Common myeloid progenitor, CD34-positive (primary cell): ENCODE data around the gene RABL3.

ENCODE experiments used
- CTCF ChIA-PET: fragments of 350-600 bp; sonication (Branson Sonifier 250); formaldehyde crosslinking; loops from one replicate; lab custom pipeline; 2021; ENCODE audit warnings: antibody characterized with exemption; lab: Charles Lee
- POLR2A ChIA-PET: fragments of 350-600 bp; sonication (Branson Sonifier 250); formaldehyde crosslinking; loops from one replicate; lab custom pipeline; 2021; ENCODE audit warnings: antibody characterized with exemption; lab: Charles Lee
- DNase-seq, 3 donors: peaks; one replicate each; pipeline versions ENCODE4 v3.0.0 to v3.0.0-alpha.2; 2013
- H3K27ac ChIP-seq, 2 experiments: 1 replicate in 1 of 2; 2 replicates in 1 of 2; pipeline ENCODE4 v1.7.0; 2013; ENCODE audit warnings: inconsistent platforms in 2 of 2, low read length in 2 of 2, mild to moderate bottlenecking in 2 of 2, low read depth in 1 of 2, moderate library complexity in 1 of 2; ENCODE audit not compliant: severe bottlenecking in 2 of 2, insufficient read depth in 1 of 2, poor library complexity in 1 of 2
- H3K27me3 ChIP-seq, 5 experiments: replicated peaks in 2 of 5; 1 replicate in 3 of 5; 2 replicates in 2 of 5; pipeline versions ENCODE4 v1.6.1 to v1.7.0; 2013; ENCODE audit warnings: low read length in 4 of 5, mild to moderate bottlenecking in 2 of 5, moderate library complexity in 2 of 5, inconsistent platforms in 1 of 5; ENCODE audit not compliant: insufficient read depth in 5 of 5, control insufficient read depth in 4 of 5
- H3K36me3 ChIP-seq, 4 experiments: 1 replicate in 2 of 4; 2 replicates in 2 of 4; pipeline versions ENCODE4 v1.6.1 to v1.7.0; 2013; ENCODE audit warnings: low read length in 3 of 4, control low read depth in 1 of 4, mild to moderate bottlenecking in 1 of 4; ENCODE audit not compliant: control insufficient read depth in 4 of 4, insufficient read depth in 4 of 4
- H3K4me1 ChIP-seq, 4 experiments: 1 replicate in 3 of 4; 2 replicates in 1 of 4; pipeline versions ENCODE4 v1.6.1 to v1.7.1; 2013; ENCODE audit warnings: low read length in 3 of 4, mild to moderate bottlenecking in 3 of 4, control low read depth in 1 of 4, inconsistent platforms in 1 of 4, moderate library complexity in 1 of 4; ENCODE audit not compliant: control insufficient read depth in 4 of 4, insufficient read depth in 4 of 4; ENCODE audit errors: control extremely low read depth in 1 of 4
- H3K4me3 ChIP-seq, 7 experiments: 1 replicate in 4 of 7; 2 replicates in 3 of 7; pipeline versions ENCODE4 v1.5.1 to v1.7.0; 2013; ENCODE audit warnings: mild to moderate bottlenecking in 7 of 7, low read length in 6 of 7, moderate library complexity in 6 of 7, inconsistent platforms in 2 of 7, low read depth in 2 of 7, control low read depth in 1 of 7; ENCODE audit not compliant: insufficient read depth in 4 of 7, control insufficient read depth in 1 of 7; ENCODE audit errors: extremely low read depth in 1 of 7
- H3K9me3 ChIP-seq, 5 experiments: 1 replicate in 4 of 5; 2 replicates in 1 of 5; pipeline versions ENCODE4 v1.6.1 to v1.7.1; 2013; ENCODE audit warnings: low read length in 4 of 5, mild to moderate bottlenecking in 2 of 5, inconsistent platforms in 1 of 5, low read depth in 1 of 5, moderate library complexity in 1 of 5; ENCODE audit not compliant: control insufficient read depth in 4 of 5, insufficient read depth in 2 of 5; ENCODE audit errors: control extremely low read depth in 1 of 5
- WGBS: methylation state at CpG from one replicate; pipeline ENCODE4 v1.1.5; 2013; ENCODE audit not compliant: insufficient coverage; 5-methylcytosine and 5-hydroxymethylcytosine counted together

Gene RABL3

DNA sequence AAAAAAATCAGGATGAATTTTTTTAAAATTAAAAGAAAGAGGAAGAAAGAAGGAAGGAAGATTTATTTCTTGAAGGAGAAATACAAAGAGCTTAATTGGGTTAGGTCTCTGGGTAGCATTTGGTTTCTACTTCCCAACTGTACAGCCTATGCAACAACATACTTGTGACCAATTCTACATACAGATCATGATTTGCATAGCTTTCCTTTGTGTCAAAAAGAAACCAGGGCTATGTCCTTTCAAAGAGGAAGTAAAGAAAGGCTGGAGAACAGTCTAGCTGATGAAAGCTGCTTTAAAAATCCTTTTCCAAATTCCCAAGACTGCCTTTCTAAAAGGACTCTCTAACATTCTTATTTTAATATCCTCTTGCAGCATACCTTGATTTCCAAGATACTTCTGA is 54.2 kb downstream of the RABL3 start:
- H3K4me3 ChIP-seq, result no peak overlapping the region
- no peak for DNase-seq
- H3K36me3 ChIP-seq, result peaks cover 0 to 3% (median 1%) of the 10 kb centered on the region in 4 experiments
- ChIA-PET POLR2A (no interaction called here), CTCF (no interaction called here)
- peaks cover 2 to 9% (median 2%) of the 10 kb centered on the region in 4 experiments for H3K4me1 ChIP-seq
- no peaks in the 10 kb centered on the region for H3K27me3 ChIP-seq
- H3K9me3 ChIP-seq, result no peaks in the 10 kb centered on the region
- no peak overlapping the region for H3K27ac ChIP-seq

DNA sequence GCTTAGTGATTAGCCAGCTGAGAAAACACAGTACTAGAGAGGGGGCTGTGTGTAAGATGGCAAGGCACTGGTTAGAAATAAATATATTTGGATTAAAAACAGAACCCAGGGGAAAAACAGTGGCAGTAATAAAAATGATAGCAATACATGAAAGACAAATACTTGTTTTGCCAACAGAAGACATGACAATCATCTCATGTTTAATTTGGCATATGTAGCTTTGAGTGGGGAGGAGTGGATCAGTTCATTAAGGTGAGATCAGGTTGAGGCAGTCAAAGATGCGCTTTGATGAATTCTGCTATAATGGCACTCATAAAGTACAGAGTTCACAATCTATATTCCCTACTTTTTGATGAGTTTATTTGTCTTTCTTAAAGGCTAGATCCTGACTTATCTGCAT is 56.9 kb downstream of the RABL3 start:
- H3K27me3 ChIP-seq, result no peaks in the 10 kb centered on the region
- WGBS, result no CpG with 5 or more reads among the region's 1 CpG
- ChIA-PET CTCF (interaction anchor here (1.3 kb wide), 1 partner anchor 9 kb away, joined by 4 read pairs; no protein-coding TSS in a partner anchor), POLR2A (no interaction called here)
- peaks cover 0 to 3% (median 1%) of the 10 kb centered on the region in 4 experiments for H3K36me3 ChIP-seq
- DNase-seq, result no peak
- no peak overlapping the region for H3K27ac ChIP-seq
- no peak overlapping the region for H3K4me3 ChIP-seq
- peaks cover 3 to 29% (median 5%) of the 10 kb centered on the region in 4 experiments for H3K4me1 ChIP-seq
- no peaks in the 10 kb centered on the region for H3K9me3 ChIP-seq

DNA sequence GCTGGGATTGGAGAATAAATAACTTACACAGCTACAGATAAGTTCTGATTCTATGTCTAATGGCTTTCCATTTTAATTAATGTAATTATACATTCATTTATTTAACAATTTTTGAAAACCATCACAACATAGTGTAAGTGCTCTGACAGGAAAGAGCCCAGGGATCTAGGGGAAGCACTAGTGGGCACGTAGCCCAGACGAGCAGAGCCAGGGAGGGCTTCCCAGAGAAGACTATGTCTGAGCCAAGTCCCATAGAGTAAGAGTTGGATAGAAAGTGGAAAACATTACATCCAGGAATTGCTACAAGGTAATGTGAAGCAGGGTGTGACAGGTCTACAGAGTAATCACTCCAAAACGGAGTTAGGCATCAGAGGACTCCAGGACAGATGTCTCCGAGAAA is 57.4 kb downstream of the RABL3 start:
- H3K4me1 ChIP-seq, result peaks cover 3 to 32% (median 5%) of the 10 kb centered on the region in 4 experiments
- CTCF ChIA-PET, result no interaction called here
- no peaks in the 10 kb centered on the region for H3K27me3 ChIP-seq
- H3K27ac ChIP-seq, result no peak overlapping the region
- DNase-seq, result no peak
- H3K4me3 ChIP-seq, result no peak overlapping the region
- 93% methylated on average over 3 of the region's 4 CpGs for WGBS
- H3K9me3 ChIP-seq, result no peaks in the 10 kb centered on the region
- H3K36me3 ChIP-seq, result peaks cover 0 to 3% (median 1%) of the 10 kb centered on the region in 4 experiments
- POLR2A ChIA-PET, result no interaction called here

GRCh38 chr3:120683671-120684301 is 58.5 kb downstream of the RABL3 start:
- no CpG with 5 or more reads among the region's 3 CpGs for WGBS
- H3K27ac ChIP-seq, result no peak overlapping the region
- H3K4me3 ChIP-seq, result no peak overlapping the region
- no peaks in the 10 kb centered on the region for H3K36me3 ChIP-seq
- H3K9me3 ChIP-seq, result no peaks in the 10 kb centered on the region
- POLR2A ChIA-PET, result no interaction called here
- CTCF ChIA-PET, result no interaction called here
- DNase-seq, result no peak
- no peaks in the 10 kb centered on the region for H3K27me3 ChIP-seq
- peaks cover 11 to 44% (median 13%) of the 10 kb centered on the region in 4 experiments for H3K4me1 ChIP-seq

DNA sequence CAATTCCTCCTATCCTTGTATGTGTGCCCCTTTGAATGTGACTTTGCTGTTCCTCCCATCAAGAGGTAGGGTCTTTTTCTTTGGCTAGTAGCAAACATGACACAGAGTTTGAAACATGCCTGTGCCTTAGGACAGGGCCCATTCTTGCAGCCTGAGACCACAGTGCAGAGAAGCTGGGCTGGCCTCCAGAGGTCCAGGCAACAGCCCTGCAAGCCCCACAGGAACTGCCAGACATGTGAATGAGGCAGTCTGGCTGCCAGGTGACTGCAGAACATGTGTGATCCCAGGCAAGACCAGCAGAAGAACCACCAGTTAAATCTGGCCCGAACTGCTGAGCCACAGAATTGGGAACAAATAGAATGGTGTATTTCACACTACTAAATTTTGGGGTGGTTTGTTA is 59.1 kb downstream of the RABL3 start:
- no peaks in the 10 kb centered on the region for H3K36me3 ChIP-seq
- no peaks in the 10 kb centered on the region for H3K27me3 ChIP-seq
- WGBS, result 100% methylated on average over 1 of the region's 1 CpG
- no peaks in the 10 kb centered on the region for H3K9me3 ChIP-seq
- H3K4me3 ChIP-seq, result no peak overlapping the region
- ChIA-PET CTCF (interaction anchor here (1.1 to 1.4 kb wide), 2 partner anchors 54 to 124 kb away, joined by 3 read pairs; no protein-coding TSS in a partner anchor), POLR2A (no interaction called here)
- H3K27ac ChIP-seq, result no peak overlapping the region
- H3K4me1 ChIP-seq, result peaks cover 14 to 49% (median 17%) of the 10 kb centered on the region in 4 experiments
- DNase-seq, result no peak

DNA sequence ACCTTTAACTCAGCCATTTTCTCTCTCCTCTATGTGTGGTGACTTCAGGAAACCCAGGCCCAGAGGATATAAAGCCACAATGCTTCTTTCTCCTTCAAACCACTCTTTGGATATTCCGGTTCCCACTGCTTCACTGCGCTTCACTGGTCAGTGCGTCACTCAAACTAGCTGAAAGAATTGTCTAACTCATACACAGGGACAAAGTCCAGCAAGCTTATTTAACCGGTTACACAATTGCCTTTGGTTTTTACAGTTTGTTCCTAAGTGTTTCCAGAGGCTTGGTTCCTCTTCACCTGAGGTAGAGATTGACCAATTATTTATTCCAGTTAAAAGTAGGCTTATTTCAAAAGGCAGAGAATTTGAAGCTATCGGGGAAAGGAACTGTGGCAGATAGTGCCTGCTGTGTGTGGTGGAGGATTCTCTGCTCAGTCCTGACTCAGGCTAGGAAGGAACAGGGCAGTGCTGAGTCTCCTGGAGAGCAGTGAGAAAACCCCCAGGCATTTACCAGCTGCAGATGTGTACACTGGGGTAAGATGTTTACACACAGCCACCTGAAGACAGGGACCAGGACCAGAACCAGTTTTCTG is 60.1 kb downstream of the RABL3 start, which contains the start of gene HGD:
Gene HGD, minus strand, starts transcription at position 145 of the 587 bp plus-strand sequence. Its CDS starts 128 bp downstream, at position 17.
- no peaks in the 10 kb centered on the region for H3K36me3 ChIP-seq
- ChIA-PET POLR2A (no interaction called here), CTCF (interaction anchor here (1.1 to 1.4 kb wide), 2 partner anchors 53 to 123 kb away, joined by 3 read pairs; no protein-coding TSS in a partner anchor)

DNA sequence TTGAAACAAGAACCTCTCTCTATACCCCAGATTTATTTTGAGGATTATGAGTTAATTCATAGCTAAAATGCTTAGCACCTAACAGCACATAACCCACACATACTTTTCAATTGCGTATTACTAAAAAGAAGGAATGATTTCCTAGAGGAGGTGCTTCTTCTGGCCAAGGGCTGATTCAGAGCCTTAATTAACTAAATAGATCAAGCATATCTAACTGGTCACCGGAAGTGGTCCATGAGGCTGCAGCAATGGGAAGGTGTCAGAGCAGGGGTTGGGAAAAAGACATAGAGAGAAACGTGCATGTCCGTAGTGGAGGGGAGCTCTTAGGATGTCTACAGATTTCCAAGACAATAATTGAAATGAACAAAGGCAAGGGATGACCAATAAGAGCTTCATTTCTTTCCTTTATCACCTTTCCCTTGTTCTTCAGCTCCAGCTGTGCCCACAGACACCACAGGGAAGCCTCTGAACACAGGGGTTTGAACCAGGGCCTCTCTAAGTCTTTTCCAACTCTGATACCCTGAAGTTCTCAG is 60.7 kb downstream of the RABL3 start:
- CTCF ChIA-PET, result interaction anchor here (1.4 kb wide), 1 partner anchor 123 kb away, joined by 3 read pairs; no protein-coding TSS in a partner anchor
- 100% methylated on average over 3 of the region's 4 CpGs for WGBS
- no peak for DNase-seq
- H3K36me3 ChIP-seq, result no peaks in the 10 kb centered on the region
- POLR2A ChIA-PET, result no interaction called here
- no peaks in the 10 kb centered on the region for H3K27me3 ChIP-seq
- no peak overlapping the region for H3K4me3 ChIP-seq
- peaks cover 14 to 55% (median 20%) of the 10 kb centered on the region in 4 experiments for H3K4me1 ChIP-seq
- H3K27ac ChIP-seq, result no peak overlapping the region
- no peaks in the 10 kb centered on the region for H3K9me3 ChIP-seq

More for the DNA sequence above, 60.1 kb downstream of the RABL3 start, which contains the start of gene HGD:
- H3K27ac ChIP-seq, result no peak within 1 kb of the TSS
- no peaks in the 10 kb centered on the region for H3K9me3 ChIP-seq
- no peak for DNase-seq
- no peaks in the 10 kb centered on the region for H3K27me3 ChIP-seq
- H3K4me1 ChIP-seq, result peaks cover 14 to 55% (median 20%) of the 10 kb centered on the region in 4 experiments
- WGBS, result 100% methylated on average over 5 of the region's 5 CpGs
- no peak within 1 kb of the TSS for H3K4me3 ChIP-seq
